HG03280 (cell line): ENCODE results near the gene TSC22D4.

Source experiments
- ATAC-seq: cut with Tn5 transposase; IDR thresholded peaks from one replicate; pipeline ENCODE4 v1.9.1; 2021; ENCODE audit warnings: mild to moderate bottlenecking, moderate library complexity; ENCODE audit not compliant: unreplicated experiment

The TSC22D4 gene

GRCh38 chr7:100430493-100431285 lies 48.3 kb downstream of the TSC22D4 start:
- no peak for ATAC-seq

GRCh38 chr7:100429637-100430492 lies 49.1 kb downstream of the TSC22D4 start, which contains the start of gene MEPCE:
Gene MEPCE (plus strand): TSS chr7:100429831. CDS start chr7:100430019, 188 bp downstream.
- ATAC-seq = peak; percentile 33

GRCh38 chr7:100428967-100429636 lies 49.9 kb downstream of the TSC22D4 start:
- peak; percentile 46 for ATAC-seq

GRCh38 chr7:100428199-100428966 lies 50.6 kb downstream of the TSC22D4 start, which contains the start of gene ZCWPW1:
Gene ZCWPW1 (minus strand): TSS chr7:100428703. CDS start chr7:100420649, 8,054 bp downstream.
- ATAC-seq = peak; percentile 51

GRCh38 chr7:100427762-100428198 lies 51.2 kb downstream of the TSC22D4 start:
- ATAC-seq = no peak

- ATAC-seq = no peak
These were observed 52.5 kb downstream of the TSC22D4 start for GRCh38 chr7:100426516-100426915.

- ATAC-seq = no peak
These were observed 53.7 kb downstream of the TSC22D4 start for GRCh38 chr7:100425347-100425746.

GRCh38 chr7:100423315-100423714 lies 55.7 kb downstream of the TSC22D4 start:
- ATAC-seq = no peak

GRCh38 chr7:100419660-100420226 lies 59.3 kb downstream of the TSC22D4 start:
- ATAC-seq = no peak

GRCh38 chr7:100418930-100419659 lies 59.9 kb downstream of the TSC22D4 start:
- no peak for ATAC-seq
